B cell (primary cell): ENCODE measurements around the gene ARRDC1. TPM values are rescaled to one million over a fixed set of nuclear protein-coding genes. Genes with fewer than 3 reads are reported as not detected.

Source experiments
- ATAC-seq: fragments of 200-7000 bp; cut with Tn5 transposase; one replicate; pipeline ENCODE4 v1.10.0; 2021; ENCODE audit warnings: low read depth, mild to moderate bottlenecking, moderate number of reproducible peaks, moderate library complexity
- CTCF ChIA-PET: fragments of 350-600 bp; sonication (Branson Sonifier 250); formaldehyde crosslinking; loops from one replicate; lab custom pipeline; 2021; ENCODE audit warnings: antibody characterized with exemption, inconsistent platforms; lab: Charles Lee
- POLR2A ChIA-PET: fragments of 350-600 bp; sonication (Branson Sonifier 250); formaldehyde crosslinking; loops from one replicate; lab custom pipeline; 2021; ENCODE audit warnings: antibody characterized with exemption; lab: Charles Lee
- DNase-seq: peaks from one replicate; pipeline ENCODE4 v3.0.0; 2013
- H2AFZ ChIP-seq: 2 replicates; pipeline ENCODE4 v1.6.1; 2012; ENCODE audit warnings: mild to moderate bottlenecking, low read depth, low read length; ENCODE audit not compliant: insufficient read depth, poor library complexity, severe bottlenecking
- H3K27ac ChIP-seq, 2 donors: 1 replicate in 1 of 2; 2 replicates in 1 of 2; pipeline ENCODE4 v1.5.1; 2012 to 2013; ENCODE audit warnings: low read length in 2 of 2, mild to moderate bottlenecking in 2 of 2, moderate library complexity in 1 of 2
- H3K27me3 ChIP-seq, 4 experiments: fragments of 200-600 bp in 1 of 4; sonication (generic) in 1 of 4; replicated peaks in 1 of 4; 1 replicate in 2 of 4; 2 replicates in 2 of 4; pipeline versions ENCODE4 v1.6.1 to v1.7.0; 2013 to 2016; ENCODE audit warnings: low read length in 3 of 4, mild to moderate bottlenecking in 2 of 4, mixed read lengths in 1 of 4, moderate library complexity in 1 of 4; ENCODE audit not compliant: insufficient read depth in 4 of 4, control insufficient read depth in 3 of 4; ENCODE audit errors: control extremely low read depth in 1 of 4
- H3K36me3 ChIP-seq, 2 experiments: replicated peaks in 1 of 2; 1 replicate in 1 of 2; 2 replicates in 1 of 2; pipeline versions ENCODE4 v1.6.1 to v1.7.1; 2013; ENCODE audit warnings: low read length in 1 of 2; ENCODE audit not compliant: insufficient read depth in 2 of 2, control insufficient read depth in 1 of 2; ENCODE audit errors: control extremely low read depth in 1 of 2, extremely low read depth in 1 of 2
- H3K4me1 ChIP-seq, 2 donors: fragments of 200-600 bp in 1 of 2; sonication (generic) in 1 of 2; 1 replicate in 1 of 2; 2 replicates in 1 of 2; pipeline versions ENCODE4 v1.5.1 to v1.6.1; 2013 to 2017; ENCODE audit warnings: low read length in 2 of 2; ENCODE audit not compliant: control insufficient read depth in 2 of 2, insufficient read depth in 2 of 2
- H3K4me2 ChIP-seq: replicated peaks from 2 replicates; pipeline ENCODE3; 2012; ENCODE audit warnings: mild to moderate bottlenecking, low read depth, low read length; ENCODE audit not compliant: poor library complexity, severe bottlenecking
- H3K4me3 ChIP-seq, 5 experiments: fragments of 200-600 bp in 1 of 5; sonication (generic) in 1 of 5; 1 replicate in 3 of 5; 2 replicates in 2 of 5; pipeline versions ENCODE4 v1.5.1 to v1.7.0; 2011 to 2016; ENCODE audit warnings: low read length in 4 of 5, mild to moderate bottlenecking in 4 of 5, low read depth in 2 of 5, control low read depth in 1 of 5, moderate library complexity in 1 of 5; ENCODE audit not compliant: insufficient read depth in 1 of 5; ENCODE audit errors: control extremely low read depth in 1 of 5, extremely low read depth in 1 of 5
- H3K79me2 ChIP-seq: fragments of 200-600 bp; sonication (generic); one replicate; pipeline ENCODE4 v1.6.0; 2016; ENCODE audit warnings: low read length; ENCODE audit not compliant: control insufficient read depth, insufficient read depth
- H3K9ac ChIP-seq: fragments of 200-600 bp; sonication (generic); 2 replicates; pipeline ENCODE4 v1.6.1; 2017; ENCODE audit warnings: mild to moderate bottlenecking, low read length, moderate library complexity
- H3K9me3 ChIP-seq, 3 donors: one replicate each; pipeline versions ENCODE4 v1.6.1 to v1.7.1; 2013; ENCODE audit warnings: low read length in 2 of 3; ENCODE audit not compliant: control insufficient read depth in 2 of 3, insufficient read depth in 1 of 3; ENCODE audit errors: control extremely low read depth in 1 of 3
- H4K20me1 ChIP-seq: 2 replicates; pipeline ENCODE4 v1.6.0; 2012; ENCODE audit warnings: mild to moderate bottlenecking, low read length; ENCODE audit not compliant: insufficient read depth, control insufficient read depth, poor library complexity, severe bottlenecking
- H3K27ac Mint-ChIP-seq: one replicate; pipeline ENCODE4 v1.8.0; 2021; ENCODE audit warnings: mixed read lengths
- H3K27me3 Mint-ChIP-seq: one replicate; pipeline ENCODE4 v1.8.0; 2021; ENCODE audit warnings: mixed read lengths
- H3K4me1 Mint-ChIP-seq: one replicate; pipeline ENCODE4 v1.8.0; 2021; ENCODE audit warnings: mixed read lengths
- H3K4me3 Mint-ChIP-seq: one replicate; pipeline ENCODE4 v1.8.0; 2021; ENCODE audit warnings: mixed read lengths
- H3K9me3 Mint-ChIP-seq: one replicate; pipeline ENCODE4 v1.8.0; 2022; ENCODE audit warnings: mixed read lengths; ENCODE audit not compliant: insufficient read depth
- CTCF ChIP-seq: fragments of 200-600 bp; IDR thresholded peaks from one replicate; pipeline ENCODE4 v1.8.0; 2022; ENCODE audit warnings: antibody characterized with exemption, mild to moderate bottlenecking
- EZH2 ChIP-seq: IDR thresholded peaks from 2 replicates; pipeline ENCODE4 v1.6.1; 2012; ENCODE audit warnings: borderline replicate concordance, low read depth, mild to moderate bottlenecking, moderate library complexity, low read length; ENCODE audit not compliant: insufficient read depth, poor library complexity, severe bottlenecking
- WGBS: methylation state at CpG from one replicate; pipeline ENCODE4 v1.1.5; 2013; ENCODE audit warnings: missing lambda C conversion rate; ENCODE audit not compliant: insufficient coverage; 5-methylcytosine and 5-hydroxymethylcytosine counted together
- intact Hi-C: fragments of 100-400 bp; cut with micrococcal nuclease; formaldehyde crosslinking; loops from one replicate; pipeline ENCODE4 v1.10.0; 2022
- polyA plus RNA-seq: library from polyadenylated mRNA; depleted of rRNA; stranded (reverse); fragments of >200 nt; gene quantifications from 2 replicates; pipeline ENCODE4 v1.2.3, GENCODE V29; 2012
- total RNA-seq, 2 donors: library from RNA; stranded (reverse); fragments of 120-200 nt in 1 of 2; gene quantifications; 1 replicate in 1 of 2; 2 replicates in 1 of 2; pipeline versions ENCODE4 v1.2.3 to v1.2.4, GENCODE V29; 2013 to 2022

The ARRDC1 gene
- total and polyA plus RNA-seq, 2 donors (not counting 1 experiment from before 2014, with no cell fraction given): 89.2 to 227 TPM

- Histone ChIP-seq H3K4me1 (peaks cover 21 to 28% of the 10 kb centered on the region in 2 donors), H3K27me3 (no peaks in the 10 kb centered on the region), H2AFZ (no peak overlapping the region), H3K4me2 (no peak overlapping the region), H4K20me1 (peaks cover 81% of the 10 kb centered on the region), H3K36me3 (peaks cover 3 to 17% of the 10 kb centered on the region in 2 experiments), H3K27ac (no peak overlapping the region), H3K9me3 (no peaks in the 10 kb centered on the region), H3K79me2 (peaks cover 99% of the 10 kb centered on the region), H3K9ac (no peak overlapping the region), H3K4me3 (no peak overlapping the region)
- ATAC-seq: no peak
- TF ChIP-seq EZH2 (no peak), CTCF (no peak)
- peak overlapping the region; percentile 29 for H3K4me3 Mint-ChIP-seq
- WGBS: over 99% methylated on average over 9 of the region's 9 CpGs
- peak overlapping the region; percentile 53 for H3K27ac Mint-ChIP-seq
- peaks cover 52% of the 10 kb centered on the region for H3K4me1 Mint-ChIP-seq
- intact Hi-C loops: no loop called here
- no peaks in the 10 kb centered on the region for H3K27me3 Mint-ChIP-seq
- ChIA-PET POLR2A (no interaction called here), CTCF (interaction anchor here (1.3 kb wide), 1 partner anchor 21 kb away, joined by 3 read pairs; no protein-coding TSS in a partner anchor)
- no peaks in the 10 kb centered on the region for H3K9me3 Mint-ChIP-seq
- DNase-seq: no peak
Measured at GRCh38 chr9:137649553-137649952, 44.1 kb downstream of the ARRDC1 start.

- Histone ChIP-seq H3K9ac (no peak overlapping the region), H3K4me3 (no peak overlapping the region), H3K36me3 (peaks cover 4 to 20% of the 10 kb centered on the region in 2 experiments), H3K4me1 (peaks cover 21 to 28% of the 10 kb centered on the region in 2 donors), H4K20me1 (peaks cover 81% of the 10 kb centered on the region), H3K27ac (no peak overlapping the region), H3K9me3 (no peaks in the 10 kb centered on the region), H3K27me3 (no peaks in the 10 kb centered on the region), H3K4me2 (peak overlapping the region; percentile 6), H3K79me2 (peaks cover 99% of the 10 kb centered on the region), H2AFZ (no peak overlapping the region)
- no peak for TF ChIP-seq CTCF
- no peak for TF ChIP-seq EZH2
- Mint-ChIP-seq H3K27me3 (no peaks in the 10 kb centered on the region), H3K9me3 (no peaks in the 10 kb centered on the region), H3K4me1 (peaks cover 49% of the 10 kb centered on the region), H3K27ac (no peak overlapping the region), H3K4me3 (no peak overlapping the region)
- DNase-seq (no peak), ATAC-seq (no peak)
- intact Hi-C loops: no loop called here
- ChIA-PET POLR2A (no interaction called here), CTCF (interaction anchor here (1.3 kb wide), 1 partner anchor 21 kb away, joined by 3 read pairs; no protein-coding TSS in a partner anchor)
- 80% methylated on average over 1 of the region's 2 CpGs for WGBS
Measured at GRCh38 chr9:137650259-137650658, 44.8 kb downstream of the ARRDC1 start.
